K562 treated with DMSO at 1 percent for 4 hours (cell line): Measurements from ENCODE around the gene KIF27. TPM values are rescaled to one million over a fixed set of nuclear protein-coding genes. Genes with fewer than 3 reads are reported as not detected.

Experiments
- total RNA-seq: library from RNA; unstranded; fragments of 300-600 nt; gene quantifications from 2 replicates; pipeline ENCODE4 v1.2.3, GENCODE V29; 2022; ENCODE audit not compliant: insufficient read depth

Gene KIF27
- 0.34 and 0.69 TPM in 2 replicates for total RNA-seq

DNA sequence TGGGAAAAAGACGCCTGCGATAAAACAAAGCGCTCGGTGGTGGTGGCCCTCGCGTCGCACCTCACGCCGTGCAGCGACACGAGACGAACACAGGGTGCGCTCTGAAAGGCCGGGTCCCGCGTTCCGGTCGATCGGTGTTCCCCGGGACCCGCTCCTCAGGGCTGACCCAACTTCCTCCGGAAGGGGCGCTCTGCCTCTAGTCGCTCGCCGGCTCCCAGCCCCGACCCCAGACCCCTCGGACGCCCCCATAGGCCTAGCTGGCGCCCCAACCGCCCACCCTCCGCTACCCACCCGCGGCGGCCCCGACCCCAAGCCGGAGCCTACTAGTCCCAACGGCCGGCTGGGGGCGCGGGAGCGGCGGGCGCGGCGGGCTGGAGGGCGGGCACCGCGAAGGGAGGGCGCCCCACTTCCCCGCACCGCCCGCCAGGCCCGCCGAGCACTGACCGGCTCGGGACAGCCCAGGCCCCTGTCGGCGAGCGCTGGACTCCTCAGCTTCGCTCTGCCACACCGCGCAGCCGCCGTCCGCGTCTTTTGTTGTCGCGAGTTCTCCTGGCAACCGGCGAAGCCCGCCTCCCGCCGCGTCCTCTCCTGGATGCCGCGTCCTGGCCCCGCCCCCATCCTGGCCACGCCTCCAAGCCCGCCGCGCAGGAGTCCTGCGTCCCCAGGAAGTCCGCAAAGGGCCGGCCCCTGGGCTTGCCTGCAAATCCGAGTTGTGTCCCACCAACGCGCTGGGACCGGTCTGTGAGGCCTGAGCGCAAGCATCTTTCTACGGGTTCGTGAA, at the start of gene KIF27:
Gene KIF27 (minus strand): TSS at position 506 of the 781 bp plus-strand sequence. CDS start 5,841 bp downstream, outside the sequence.

GRCh38 chr9:83817356-83818278, 103.6 kb downstream of the KIF27 start, which contains the start of gene GKAP1:
GKAP1 (minus strand) TSS chr9:83817769; CDS start chr9:83806517, 11,252 bp downstream.

Other genes starting within 250 kb of the KIF27 start
- gene UBQLN1, start 213.5 kb downstream of the KIF27 start, total RNA-seq, result 34.1 and 36.0 TPM in 2 replicates
- 5.8 and 7.4 TPM in 2 replicates for gene GKAP1, start 103.7 kb downstream of the KIF27 start, total RNA-seq
- 353 and 374 TPM in 2 replicates for gene HNRNPK, start 58.8 kb upstream of the KIF27 start, total RNA-seq
- gene RMI1, start 59.4 kb upstream of the KIF27 start, total RNA-seq, result 6.4 and 9.4 TPM in 2 replicates